ENCODE results near the gene LSM7. TPM values are rescaled to one million over a fixed set of nuclear protein-coding genes. Genes with fewer than 3 reads are reported as not detected.

The LSM7 gene
- total RNA-seq, 3 donors from 2014 or later = 60.3 to 111 (median 93.1) TPM

- no peaks in the 10 kb centered on the region for H3K36me3 ChIP-seq (ENCODE audit: low read depth)
- H3K9me3 ChIP-seq = no peaks in the 10 kb centered on the region
- peak; percentile 73 to 84 (median 84) for DNase-seq
- no peak overlapping the region for H3K4me3 ChIP-seq
- peak; percentile 51 for TF ChIP-seq CTCF (IDR thresholded peaks at IDR 0.05)
- ATAC-seq = peak; percentile 39
- intact Hi-C loops (cut with DNase I, micrococcal nuclease) = loop anchor here (5.0 to 10.0 kb wide), 2 partner anchors 38 to 120 kb away; partner anchors contain the start of genes AP3D1 (in 1 of the 2), PLEKHJ1 (in 1 of the 2) and SF3A2 (in 1 of the 2)
- peaks cover 56% of the 10 kb centered on the region for H3K4me1 ChIP-seq (ENCODE audit: low read depth)
Measured at GRCh38 chr19:2274931-2275535, 53.4 kb downstream of the LSM7 start.

GRCh38 chr19:2274185-2274711, 54.1 kb downstream of the LSM7 start:
- no peak for TF ChIP-seq CTCF (IDR thresholded peaks at IDR 0.05)
- intact Hi-C loops (cut with DNase I, micrococcal nuclease) = loop anchor here (5.0 to 10.0 kb wide), 2 partner anchors 37 to 119 kb away; partner anchors contain the start of genes AP3D1 (in 1 of the 2), PLEKHJ1 (in 1 of the 2) and SF3A2 (in 1 of the 2)
- Histone ChIP-seq H3K9me3 (no peaks in the 10 kb centered on the region), H3K36me3 (ENCODE audit: low read depth) (no peaks in the 10 kb centered on the region), H3K4me3 (no peak overlapping the region), H3K4me1 (ENCODE audit: low read depth) (peaks cover 56% of the 10 kb centered on the region)
- DNase-seq (peak in 1 of 3 donors; percentile 33), ATAC-seq (no peak)

GRCh38 chr19:2273356-2274184, 54.8 kb downstream of the LSM7 start:
- H3K4me3 ChIP-seq = no peak overlapping the region
- peaks cover 55% of the 10 kb centered on the region for H3K4me1 ChIP-seq (ENCODE audit: low read depth)
- intact Hi-C loops (cut with DNase I, micrococcal nuclease) = loop anchor here (5.0 to 10.0 kb wide), 2 partner anchors 36 to 119 kb away; partner anchors contain the start of genes AP3D1 (in 1 of the 2), PLEKHJ1 (in 1 of the 2) and SF3A2 (in 1 of the 2)
- no peaks in the 10 kb centered on the region for H3K9me3 ChIP-seq
- ATAC-seq = peak; percentile 46
- DNase-seq = peak; percentile 82 to 92 (median 91)
- no peaks in the 10 kb centered on the region for H3K36me3 ChIP-seq (ENCODE audit: low read depth)
- peak; percentile 91 for TF ChIP-seq CTCF (IDR thresholded peaks at IDR 0.05)

Other genes with a start within 250 kb of the LSM7 start
- gene MOB3A, start 232.3 kb downstream of the LSM7 start, total RNA-seq = 10 to 100 TPM; 39.8 to 76.8 (median 43.7) TPM
- gene IZUMO4, start 231.7 kb downstream of the LSM7 start, total RNA-seq = 1 to 10 TPM; 2.2 to 5.3 (median 3.4) TPM
- 100 to 1,000 TPM; 103 to 120 (median 103) TPM for gene AP3D1, start 177.0 kb downstream of the LSM7 start, total RNA-seq
- 10 to 100 TPM; 38.1 to 48.1 (median 44.5) TPM for gene DOT1L, start 164.7 kb downstream of the LSM7 start, total RNA-seq
- gene PLEKHJ1, start 92.3 kb downstream of the LSM7 start, total RNA-seq = 100 to 1,000 TPM; 132 to 231 (median 189) TPM
- 10 to 100 TPM; 60.6 to 81.2 (median 68.2) TPM for gene SF3A2, start 91.8 kb downstream of the LSM7 start, total RNA-seq
- gene AMH, start 79.3 kb downstream of the LSM7 start, total RNA-seq = 1 to 10 TPM; 2.7 to 5.1 (median 3.8) TPM
- 1 to 10 TPM in 1 of 3 donors, under 1 TPM in 2; 0.38 to 2.4 (median 0.87) TPM for gene JSRP1, start 72.2 kb downstream of the LSM7 start, total RNA-seq
- 1 to 10 TPM in 2 of 3 donors, under 1 TPM in 1; 0.29 to 1.4 (median 1.1) TPM for gene PEAK3, start 46.4 kb downstream of the LSM7 start, total RNA-seq
- gene LINGO3, start 20.4 kb downstream of the LSM7 start, total RNA-seq = not detected
- 100 to 1,000 TPM; 119 to 177 (median 153) TPM for gene SPPL2B, start 98 bp upstream of the LSM7 start, total RNA-seq
- gene TMPRSS9, start 31.7 kb upstream of the LSM7 start, total RNA-seq = under 1 TPM in 2 of 3 donors, not detected in 1; 0.17 to 0.41 TPM
- 100 to 1,000 TPM in 2 of 3 donors, 10 to 100 TPM in 1; 75.4 to 130 (median 104) TPM for gene TIMM13, start 99.0 kb upstream of the LSM7 start, total RNA-seq
- 10 to 100 TPM; 21.1 to 47.8 (median 22.1) TPM for gene LMNB2, start 128.4 kb upstream of the LSM7 start, total RNA-seq
- 10 to 100 TPM; 30.6 to 45.5 (median 35.9) TPM for gene GADD45B, start 147.5 kb upstream of the LSM7 start, total RNA-seq

All from mucosa of descending colon (tissue), 3 donors.